Glutamatergic neuron (in vitro differentiated cells): ENCODE measurements around the gene MIER1. TPM values are rescaled to one million over a fixed set of nuclear protein-coding genes. Genes with fewer than 3 reads are reported as not detected.

Experiments used
- DNase-seq: peaks from one replicate; pipeline ENCODE4 v3.0.0; 2022
- H3K27ac Mint-ChIP-seq: one replicate; pipeline ENCODE4 v1.8.0; 2020; ENCODE audit warnings: mild to moderate bottlenecking, mixed read lengths, inconsistent platforms; ENCODE audit not compliant: unreplicated experiment
- H3K27me3 Mint-ChIP-seq: one replicate; pipeline ENCODE4 v1.8.0; 2020; ENCODE audit warnings: mild to moderate bottlenecking, moderate library complexity, mixed read lengths, inconsistent platforms; ENCODE audit not compliant: unreplicated experiment
- H3K36me3 Mint-ChIP-seq: one replicate; pipeline ENCODE4 v1.8.0; 2020; ENCODE audit warnings: mild to moderate bottlenecking, mixed read lengths, inconsistent platforms; ENCODE audit not compliant: unreplicated experiment
- H3K4me1 Mint-ChIP-seq: one replicate; pipeline ENCODE4 v1.8.0; 2020; ENCODE audit warnings: mild to moderate bottlenecking, low read depth, mixed read lengths, inconsistent platforms; ENCODE audit not compliant: unreplicated experiment
- H3K4me3 Mint-ChIP-seq: one replicate; pipeline ENCODE4 v1.8.0; 2020; ENCODE audit warnings: mild to moderate bottlenecking, mixed read lengths, inconsistent platforms; ENCODE audit not compliant: unreplicated experiment
- H3K9me3 Mint-ChIP-seq: one replicate; pipeline ENCODE4 v1.8.0; 2020; ENCODE audit warnings: mild to moderate bottlenecking, moderate library complexity, mixed read lengths, inconsistent platforms; ENCODE audit not compliant: unreplicated experiment
- CTCF ChIP-seq: fragments of 200-600 bp; sonication (generic); IDR thresholded peaks from one replicate; pipeline ENCODE4 v1.5.0; 2021; ENCODE audit not compliant: partially characterized antibody, unreplicated experiment
- total RNA-seq: library from RNA; stranded (reverse); fragmentation: NEBNext Ultra II Directional; extraction: Animal tissue kit (Norgen Biotek cat#: 25700); gene quantifications from one replicate; pipeline ENCODE4 v1.2.1, GENCODE V29; 2021; ENCODE audit not compliant: unreplicated experiment

MIER1 gene
- total RNA-seq, 1 donor from 2014 or later, result 19.0 TPM

- TF ChIP-seq CTCF, result no peak
- no peaks in the 10 kb centered on the region for H3K4me1 Mint-ChIP-seq
- peaks cover 5% of the 10 kb centered on the region for H3K36me3 Mint-ChIP-seq
- H3K27ac Mint-ChIP-seq, result no peak overlapping the region
- no peaks in the 10 kb centered on the region for H3K27me3 Mint-ChIP-seq
- H3K9me3 Mint-ChIP-seq, result no peaks in the 10 kb centered on the region
- no peak for DNase-seq
- no peak overlapping the region for H3K4me3 Mint-ChIP-seq
Measured at GRCh38 chr1:67031121-67031858, 106.5 kb downstream of the MIER1 start.

GRCh38 chr1:67031859-67032247, 107.1 kb downstream of the MIER1 start:
- H3K4me1 Mint-ChIP-seq, result no peaks in the 10 kb centered on the region
- H3K27ac Mint-ChIP-seq, result no peak overlapping the region
- peaks cover 5% of the 10 kb centered on the region for H3K36me3 Mint-ChIP-seq
- no peak overlapping the region for H3K4me3 Mint-ChIP-seq
- no peak for TF ChIP-seq CTCF
- no peak for DNase-seq
- H3K27me3 Mint-ChIP-seq, result no peaks in the 10 kb centered on the region
- no peaks in the 10 kb centered on the region for H3K9me3 Mint-ChIP-seq

Other genes with a start within 250 kb of the MIER1 start
- gene DYNLT5, start 172.5 kb upstream of the MIER1 start, total RNA-seq, result 1.4 TPM
- gene INSL5, start 123.7 kb upstream of the MIER1 start, total RNA-seq, result not detected
- gene DNAI4, start 134 bp upstream of the MIER1 start, total RNA-seq, result 0.78 TPM
- gene SLC35D1, start 129.2 kb downstream of the MIER1 start, total RNA-seq, result 2.7 TPM
- not detected for gene C1orf141, start 210.0 kb downstream of the MIER1 start, total RNA-seq
- not detected for gene IL23R, start 241.5 kb downstream of the MIER1 start, total RNA-seq